ENCODE measurements around the gene KAT7.

KAT7 gene

GRCh38 chr17:49873466-49873865, 85.0 kb downstream of the KAT7 start:
- no peak for DNase-seq

DNA sequence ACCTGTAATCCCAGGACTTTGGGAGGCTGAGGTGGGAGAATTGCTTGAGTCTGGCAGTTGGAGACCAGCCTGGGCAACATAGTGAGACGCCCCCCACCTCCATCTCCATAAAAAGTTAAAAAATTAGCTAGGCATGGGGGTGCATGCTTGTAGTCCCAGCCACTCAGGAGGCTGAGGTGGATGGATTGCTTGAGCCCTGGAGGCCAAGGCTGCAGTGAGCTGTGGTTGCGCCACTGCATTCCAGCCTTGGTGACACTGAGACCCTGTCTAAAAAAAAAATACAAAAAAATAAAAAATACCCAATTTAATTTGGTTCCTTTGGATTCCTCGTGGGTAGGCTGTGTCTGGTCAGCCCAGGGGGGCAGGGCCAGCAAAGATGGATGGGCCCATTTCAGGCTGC, 85.4 kb downstream of the KAT7 start:
- no peak for DNase-seq

GRCh38 chr17:49874911-49875310, 86.4 kb downstream of the KAT7 start:
- DNase-seq = no peak

DNA sequence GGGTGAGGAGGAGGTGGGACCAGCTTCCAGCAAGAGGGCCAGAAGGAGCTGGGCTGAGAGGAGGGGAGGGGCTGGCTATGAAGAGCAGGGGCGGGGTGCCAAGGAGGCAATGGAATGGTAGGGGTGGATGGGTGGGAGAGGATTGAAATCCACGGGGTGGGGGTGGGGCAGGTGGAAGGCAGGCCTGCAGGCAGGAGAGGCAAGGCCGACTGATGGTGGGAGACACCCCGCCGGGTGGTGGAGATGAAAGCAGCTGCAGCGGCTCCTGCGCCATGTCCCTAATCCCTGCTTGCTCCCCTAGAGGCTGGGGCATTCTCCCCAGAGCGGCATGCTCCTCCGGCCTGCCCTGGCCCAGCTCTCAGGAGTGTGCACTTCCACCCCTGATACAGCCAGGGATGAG, 87.2 kb downstream of the KAT7 start:
- no peak for DNase-seq

DNA sequence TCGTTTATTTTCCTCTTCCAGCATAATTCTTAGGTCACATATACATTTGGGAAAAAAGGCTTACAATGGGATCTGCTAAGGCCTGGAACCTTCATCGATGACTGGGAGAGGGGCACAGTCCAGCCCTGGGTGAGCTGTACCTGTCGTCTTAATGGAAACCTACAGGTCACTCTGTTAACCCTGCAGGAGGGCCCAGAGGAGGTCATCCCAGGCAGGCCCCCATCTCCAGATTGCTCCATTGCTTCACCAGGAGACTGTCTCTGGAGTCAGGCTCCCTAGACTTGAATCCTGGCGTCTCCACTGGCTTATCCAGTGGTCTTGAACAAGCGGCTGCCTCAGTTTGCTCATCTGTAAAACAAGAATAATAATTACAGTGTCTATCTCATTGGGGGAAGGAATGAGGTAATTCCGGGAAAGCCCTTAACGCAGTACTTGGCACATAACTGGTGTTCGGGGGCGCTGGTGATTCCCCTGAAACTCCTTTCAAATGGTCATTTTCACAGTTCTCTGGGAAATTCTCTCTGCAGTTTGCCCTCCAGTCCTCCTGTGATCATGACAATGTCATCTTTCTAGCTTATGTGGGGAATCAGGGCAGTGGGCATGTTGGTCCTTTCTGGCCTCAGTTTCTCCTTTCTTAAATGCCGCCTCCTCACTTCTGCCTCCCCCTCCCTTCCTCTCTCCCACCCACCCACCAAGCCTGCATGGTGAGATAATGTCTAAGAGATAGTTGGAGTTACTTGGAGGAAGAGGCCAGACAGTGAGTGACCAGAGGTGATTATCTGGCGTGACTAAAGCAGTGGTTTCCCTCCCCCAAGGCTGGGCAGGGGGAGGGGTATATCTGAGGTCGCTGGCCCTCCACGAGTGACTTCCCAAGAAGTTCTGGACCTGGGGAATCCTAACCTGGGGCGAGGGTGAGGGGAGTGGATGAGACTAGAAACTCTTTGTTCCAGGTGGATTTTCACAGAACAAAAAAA, 90.7 kb downstream of the KAT7 start:
- no peak for DNase-seq

DNA sequence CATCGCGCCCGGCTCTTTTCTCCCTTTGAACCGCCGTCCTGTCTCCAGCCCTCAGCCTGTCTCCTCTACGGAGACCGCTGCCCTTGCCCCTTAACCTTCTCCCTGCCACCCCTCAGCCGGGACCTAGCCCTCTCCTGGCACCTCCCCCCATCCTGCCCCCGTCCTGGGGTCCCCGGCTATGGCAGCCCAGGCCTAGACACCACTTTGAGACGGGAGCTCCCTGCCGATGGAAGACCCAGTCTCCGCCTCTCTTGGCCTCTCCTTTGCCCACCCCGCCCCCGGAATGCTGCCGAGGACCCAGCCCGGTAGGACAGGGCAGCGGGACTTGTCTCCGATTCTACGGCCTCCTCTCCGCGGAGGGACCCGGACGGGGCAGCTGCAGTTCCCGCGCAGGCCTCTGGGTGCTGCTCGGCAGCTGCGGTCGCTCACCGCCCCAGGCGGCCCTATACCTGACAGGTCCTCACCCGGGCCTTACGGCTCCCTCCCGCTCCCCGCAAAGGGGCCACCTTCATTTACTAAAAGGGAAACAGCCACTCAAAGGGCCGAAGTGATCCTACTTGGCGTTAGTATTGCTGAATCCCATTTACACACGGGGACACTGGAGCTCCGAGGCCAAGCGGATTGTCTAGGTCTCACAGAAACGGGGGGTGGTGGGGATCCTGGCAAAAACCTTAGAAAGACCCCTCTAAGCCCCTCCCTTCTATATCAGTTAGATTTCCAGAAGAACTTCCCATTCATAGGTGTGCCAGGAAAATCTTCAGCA, 92.0 kb downstream of the KAT7 start:
- peak; percentile 60 for DNase-seq

GRCh38 chr17:49881054-49881402, 92.5 kb downstream of the KAT7 start:
- DNase-seq = no peak

GRCh38 chr17:49882434-49882833, 94.0 kb downstream of the KAT7 start:
- no peak for DNase-seq
